Choroid plexus epithelial cell (primary cell): ENCODE results near the gene TMEM19.

ENCODE experiments used
- DNase-seq: peaks from one replicate; pipeline ENCODE4 v3.0.0-alpha.2; 2010; ENCODE audit warnings: low read depth
- H3K4me3 ChIP-seq: 2 replicates; pipeline ENCODE4 v1.5.1; 2011; ENCODE audit warnings: low read depth, mild to moderate bottlenecking, control low read depth, low read length, moderate library complexity
- CTCF ChIP-seq: conservative IDR thresholded peaks from 2 replicates; pipeline ENCODE4 v1.5.1; 2011; ENCODE audit warnings: low read depth, mild to moderate bottlenecking, control low read depth, inconsistent platforms, low read length, moderate library complexity

TMEM19 gene

GRCh38 chr12:71685914-71686657 is at the start of gene TMEM19:
TMEM19 (plus strand) TSS chr12:71686082; CDS start chr12:71686681, 599 bp downstream.
- peak within 1 kb of the TSS; percentile 74 for H3K4me3 ChIP-seq

GRCh38 chr12:71636704-71637115 is 49.2 kb upstream of the TMEM19 start:
- no peak overlapping the region for H3K4me3 ChIP-seq
- TF ChIP-seq CTCF = peak; percentile 82
- peak; percentile 88 for DNase-seq

More at GRCh38 chr12:71685914-71686657, at the start of gene TMEM19:
- peak; percentile 25 for TF ChIP-seq CTCF
- peak; percentile 93 for DNase-seq

- H3K4me3 ChIP-seq = no peak overlapping the region
- TF ChIP-seq CTCF = no peak
- DNase-seq = no peak
These were observed 47.4 kb upstream of the TMEM19 start for GRCh38 chr12:71638499-71638898.

- peak; percentile 21 for TF ChIP-seq CTCF
- no peak overlapping the region for H3K4me3 ChIP-seq
- no peak for DNase-seq
These were observed 46.5 kb upstream of the TMEM19 start for GRCh38 chr12:71639341-71639760.

GRCh38 chr12:71640316-71640715 is 45.6 kb upstream of the TMEM19 start:
- no peak for TF ChIP-seq CTCF
- no peak overlapping the region for H3K4me3 ChIP-seq
- no peak for DNase-seq

- no peak for TF ChIP-seq CTCF
- DNase-seq = peak; percentile 26
- H3K4me3 ChIP-seq = no peak overlapping the region
These were observed 44.5 kb upstream of the TMEM19 start for GRCh38 chr12:71641390-71641789.

GRCh38 chr12:71642264-71642663 is 43.6 kb upstream of the TMEM19 start:
- DNase-seq = no peak
- no peak for TF ChIP-seq CTCF
- no peak overlapping the region for H3K4me3 ChIP-seq
